ENCODE measurements around the gene FADS2.

- no peak for TF ChIP-seq EZH2 (IDR thresholded peaks at IDR 0.05; ENCODE audit: low read length, unreplicated experiment)
- TF ChIP-seq, protein P1, sequence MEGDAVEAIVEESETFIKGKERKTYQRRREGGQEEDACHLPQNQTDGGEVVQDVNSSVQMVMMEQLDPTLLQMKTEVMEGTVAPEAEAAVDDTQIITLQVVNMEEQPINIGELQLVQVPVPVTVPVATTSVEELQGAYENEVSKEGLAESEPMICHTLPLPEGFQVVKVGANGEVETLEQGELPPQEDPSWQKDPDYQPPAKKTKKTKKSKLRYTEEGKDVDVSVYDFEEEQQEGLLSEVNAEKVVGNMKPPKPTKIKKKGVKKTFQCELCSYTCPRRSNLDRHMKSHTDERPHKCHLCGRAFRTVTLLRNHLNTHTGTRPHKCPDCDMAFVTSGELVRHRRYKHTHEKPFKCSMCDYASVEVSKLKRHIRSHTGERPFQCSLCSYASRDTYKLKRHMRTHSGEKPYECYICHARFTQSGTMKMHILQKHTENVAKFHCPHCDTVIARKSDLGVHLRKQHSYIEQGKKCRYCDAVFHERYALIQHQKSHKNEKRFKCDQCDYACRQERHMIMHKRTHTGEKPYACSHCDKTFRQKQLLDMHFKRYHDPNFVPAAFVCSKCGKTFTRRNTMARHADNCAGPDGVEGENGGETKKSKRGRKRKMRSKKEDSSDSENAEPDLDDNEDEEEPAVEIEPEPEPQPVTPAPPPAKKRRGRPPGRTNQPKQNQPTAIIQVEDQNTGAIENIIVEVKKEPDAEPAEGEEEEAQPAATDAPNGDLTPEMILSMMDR (conservative IDR thresholded peaks at IDR 0.05; ENCODE audit: low read depth, low read length): no peak
These were observed 83.8 kb downstream of the FADS2 start for GRCh38 chr11:61911701-61912529.
